ENCODE measurements around the gene OR2B2.
A peak's percentile ranks its signal among the peaks of the same experiment; 100 is the strongest.
"Not testable (repeated sequence)": the region's sequence is repeated elsewhere in the genome, so short reads cannot be mapped to it uniquely, and the experiment has no call there.

Gene OR2B2

GRCh38 chr6:27911956-27912446 is at the start of gene OR2B2:
Gene OR2B2, minus strand, starts transcription at chr6:27912396. Its CDS starts 77 bp downstream, at chr6:27912319.
- no peak for DNase-seq (ENCODE audit: low spot score)

GRCh38 chr6:27957516-27957915 is 45.3 kb upstream of the OR2B2 start:
- no peak for DNase-seq (ENCODE audit: low spot score)

GRCh38 chr6:27956941-27957340 is 44.7 kb upstream of the OR2B2 start, which contains the start of gene OR2B6:
Gene OR2B6, plus strand, starts transcription at chr6:27957241. Its CDS starts 0 bp downstream, at chr6:27957241.
- DNase-seq (ENCODE audit: low spot score) = no peak

- DNase-seq (ENCODE audit: low spot score) = no peak
Measured at GRCh38 chr6:27951040-27951439, 38.8 kb upstream of the OR2B2 start.

- DNase-seq (ENCODE audit: low spot score) = no peak
Measured at GRCh38 chr6:27948237-27948636, 36.0 kb upstream of the OR2B2 start.

GRCh38 chr6:27943072-27943471 is 30.9 kb upstream of the OR2B2 start:
- not testable (repeated sequence) for DNase-seq (ENCODE audit: low spot score)

GRCh38 chr6:27940766-27941165 is 28.6 kb upstream of the OR2B2 start:
- peak; percentile 7 for DNase-seq (ENCODE audit: low spot score)

DNA sequence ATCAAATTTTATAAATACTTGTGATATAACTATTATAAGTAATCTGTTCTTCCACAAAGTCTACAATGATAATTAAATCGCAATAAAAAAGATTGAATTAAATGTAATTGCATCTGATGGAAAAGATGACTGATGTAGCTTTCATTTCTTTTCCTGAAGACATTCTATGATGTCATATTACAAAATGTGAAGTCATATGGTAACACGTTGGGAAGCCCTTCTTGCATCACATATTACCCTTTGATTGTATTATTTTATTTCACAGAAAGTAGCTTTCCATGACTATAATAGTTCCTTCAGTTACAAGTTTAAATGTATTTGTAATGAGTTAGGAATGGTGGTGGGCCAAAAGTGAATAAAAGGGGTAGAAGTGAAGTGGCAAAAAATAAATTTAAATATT is 19.0 kb upstream of the OR2B2 start:
- DNase-seq (ENCODE audit: low spot score) = no peak

GRCh38 chr6:27929930-27930329 is 17.7 kb upstream of the OR2B2 start:
- DNase-seq (ENCODE audit: low spot score) = not testable (repeated sequence)

GRCh38 chr6:27928041-27928440 is 15.8 kb upstream of the OR2B2 start:
- DNase-seq (ENCODE audit: low spot score) = not testable (repeated sequence)

DNA sequence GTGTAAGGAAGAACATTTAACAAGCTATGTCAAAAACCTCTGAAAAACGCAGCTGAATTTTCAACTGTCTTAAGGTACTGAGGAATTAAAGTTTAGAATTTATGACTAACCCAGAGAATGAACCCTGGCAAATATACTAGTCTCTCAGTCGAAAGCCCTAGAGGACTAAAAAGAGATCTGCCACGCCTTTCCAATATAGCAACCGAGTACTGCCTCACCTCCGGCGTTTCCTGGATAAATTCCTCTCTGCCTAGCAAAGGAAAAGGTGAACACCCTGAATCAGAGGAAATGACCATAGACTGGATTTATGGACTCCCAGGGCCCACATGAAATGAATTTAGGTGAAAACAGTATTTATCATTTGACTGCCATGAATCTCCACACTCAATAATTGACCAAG is 12.0 kb upstream of the OR2B2 start:
- no peak for DNase-seq (ENCODE audit: low spot score)

DNA sequence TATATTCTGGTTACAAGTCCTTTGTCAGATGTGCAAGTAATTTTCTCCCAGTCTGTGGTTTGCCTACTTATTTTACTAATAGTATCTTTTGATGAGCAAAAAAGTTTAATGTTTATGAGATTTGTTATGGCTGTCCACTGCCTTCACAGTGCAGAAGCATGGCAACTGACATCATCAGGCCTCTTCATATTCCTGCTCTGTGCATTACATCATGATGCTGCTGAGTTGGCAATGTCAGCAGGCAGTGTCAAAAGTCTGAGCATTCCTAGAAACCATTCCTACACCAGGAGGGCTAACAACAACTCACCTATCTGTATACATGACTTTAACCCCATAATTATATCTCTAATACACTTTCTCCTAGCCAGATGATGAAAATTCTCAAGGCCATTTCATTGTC is 10.8 kb upstream of the OR2B2 start:
- DNase-seq (ENCODE audit: low spot score) = peak; percentile 20

- DNase-seq (ENCODE audit: low spot score) = no peak
Measured at GRCh38 chr6:27908017-27908416, 4.2 kb downstream of the OR2B2 start.

DNA sequence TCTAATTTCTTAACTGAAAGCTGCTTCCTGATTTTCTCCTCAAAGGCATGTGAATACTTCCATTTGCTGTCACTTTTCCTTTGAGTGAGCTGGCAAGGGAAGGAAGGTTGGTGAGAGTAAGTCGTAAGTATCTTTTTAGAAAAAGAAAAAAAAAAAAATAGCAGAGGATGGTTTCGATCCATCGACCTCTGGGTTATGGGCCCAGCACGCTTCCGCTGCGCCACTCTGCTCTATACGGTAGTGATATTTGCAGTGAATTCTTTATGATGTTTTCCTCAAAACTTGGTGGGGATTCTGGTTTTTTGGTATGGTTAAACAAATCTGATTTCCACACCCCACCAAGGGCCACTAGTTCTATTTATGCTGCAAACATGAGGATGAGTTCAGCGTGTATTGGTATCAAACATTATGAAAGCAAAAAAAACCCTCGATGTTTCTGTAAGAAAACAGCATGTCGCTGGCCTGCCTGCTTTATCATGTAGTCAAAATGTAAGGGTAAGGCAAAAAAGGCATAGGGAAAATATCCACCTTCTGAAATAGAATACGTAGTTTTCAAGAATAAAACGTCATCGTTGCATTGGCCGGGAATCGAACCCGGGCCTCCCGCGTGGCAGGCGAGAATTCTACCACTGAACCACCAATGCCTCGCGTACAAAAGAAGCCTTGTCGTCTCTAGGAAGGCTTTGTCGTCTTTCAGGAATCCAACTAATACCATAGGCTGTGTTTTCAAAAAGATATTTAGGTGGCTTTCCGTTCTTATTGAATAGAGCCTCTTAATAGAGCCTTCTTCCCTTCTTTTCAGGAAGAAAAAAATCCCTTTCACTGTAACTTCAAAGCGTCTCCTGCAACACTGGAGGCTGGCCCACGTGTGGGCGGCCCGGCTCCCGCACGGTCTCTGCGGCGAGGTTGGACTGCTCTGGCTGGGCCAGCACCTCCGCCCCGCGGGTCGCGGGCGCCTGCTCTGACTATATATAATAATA is 9.6 kb downstream of the OR2B2 start:
- DNase-seq (ENCODE audit: low spot score) = peak; percentile 88

GRCh38 chr6:27901801-27902200 is 10.4 kb downstream of the OR2B2 start:
- peak; percentile 47 for DNase-seq (ENCODE audit: low spot score)

DNA sequence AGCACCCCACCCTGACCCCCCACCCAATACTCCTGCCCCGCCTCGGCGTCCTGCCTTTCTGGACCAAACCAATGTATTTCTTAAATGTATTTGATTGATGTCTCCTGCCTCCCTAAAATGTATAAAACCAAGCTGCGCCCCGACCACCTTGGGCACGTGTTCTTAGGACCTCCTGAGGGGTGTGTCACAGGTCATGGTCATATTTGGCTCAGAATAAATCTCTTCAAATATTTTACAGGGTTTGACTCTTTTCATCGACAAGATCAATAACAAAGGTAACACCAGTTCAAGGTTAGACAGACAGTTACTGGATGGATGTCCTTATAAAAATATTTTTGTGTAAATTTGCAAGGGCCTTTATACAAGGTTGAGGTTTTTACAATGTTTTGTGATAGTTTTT is 12.0 kb downstream of the OR2B2 start:
- not testable (repeated sequence) for DNase-seq (ENCODE audit: low spot score)

- DNase-seq (ENCODE audit: low spot score) = no peak
Measured at GRCh38 chr6:27899543-27899942, 12.7 kb downstream of the OR2B2 start.

DNA sequence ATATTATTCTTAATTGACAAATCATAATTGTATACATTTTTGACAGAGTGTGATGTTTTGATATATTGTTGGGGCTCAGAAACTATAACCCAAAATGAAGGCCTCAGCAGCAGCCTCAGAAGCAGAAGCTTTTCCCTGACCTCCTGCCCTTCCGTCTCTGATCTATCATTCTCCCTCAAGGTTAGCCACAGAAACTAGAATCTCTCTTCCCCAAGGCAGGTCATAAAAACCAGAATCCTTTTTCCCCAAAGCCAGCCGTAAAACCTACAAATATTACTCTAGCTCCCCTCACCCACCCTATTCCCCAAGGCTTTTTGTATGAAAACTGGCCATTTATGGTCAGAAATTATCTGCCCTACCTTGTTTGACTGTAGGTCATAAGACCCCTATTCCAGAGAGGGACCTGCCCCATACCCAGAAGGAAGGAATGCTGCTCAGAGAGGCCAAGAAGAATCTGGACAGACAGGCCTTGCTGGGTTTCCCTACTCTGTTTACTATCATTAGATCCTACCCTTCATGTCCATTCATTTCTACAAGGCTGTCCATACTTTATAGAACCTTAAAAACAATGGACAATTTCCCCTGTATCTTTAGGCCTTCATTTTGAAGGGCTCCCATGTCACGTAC is 14.5 kb downstream of the OR2B2 start:
- DNase-seq (ENCODE audit: low spot score) = no peak

DNA sequence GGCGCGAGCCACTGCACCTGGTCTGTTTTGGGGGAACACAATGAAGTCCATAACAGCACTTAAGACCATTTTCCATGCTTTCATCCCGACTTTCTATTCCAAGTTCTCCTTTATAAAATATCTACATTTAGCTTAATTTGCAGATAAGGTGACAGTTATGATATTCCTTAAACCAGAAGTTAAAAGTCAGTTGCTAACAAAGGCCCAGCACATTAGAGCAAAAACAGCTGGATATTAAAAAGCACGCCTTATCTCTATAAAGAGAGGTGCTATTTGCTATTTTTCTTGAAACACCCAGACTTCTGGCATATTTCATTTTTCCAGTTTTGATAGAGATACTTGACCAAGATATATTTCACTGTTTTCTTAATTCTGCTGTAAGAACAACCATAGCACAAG is 15.8 kb downstream of the OR2B2 start:
- no peak for DNase-seq (ENCODE audit: low spot score)

- peak; percentile 93 for DNase-seq (ENCODE audit: low spot score)
Measured at GRCh38 chr6:27894839-27895762, 17.1 kb downstream of the OR2B2 start.

GRCh38 chr6:27893836-27894807 is 18.1 kb downstream of the OR2B2 start:
- peak; percentile 97 for DNase-seq (ENCODE audit: low spot score)

Data from RKO (cell line).